GM23338 (cell line): Measurements from ENCODE around the gene ZBTB24. TPM values are rescaled to one million over a fixed set of nuclear protein-coding genes. Genes with fewer than 3 reads are reported as not detected.

Experiments used
- ATAC-seq: fragments of 200-7000 bp; cut with Tn5 transposase; 3 replicates; pipeline ENCODE4 v1.9.1; 2020
- DNase-seq: peaks from one replicate; pipeline ENCODE4 v3.0.0-alpha.2; 2015; ENCODE audit warnings: low spot score
- H2AFZ ChIP-seq: fragments of 200-600 bp; sonication (generic); 2 replicates; pipeline ENCODE4 v1.8.0; 2016; ENCODE audit warnings: antibody characterized with exemption, mild to moderate bottlenecking, moderate library complexity
- H3F3A ChIP-seq: fragments of 200-600 bp; sonication (generic); replicated peaks from 2 replicates; pipeline ENCODE4 v1.8.0; 2017; ENCODE audit warnings: antibody characterized with exemption, mixed run types, low read depth
- H3K27ac ChIP-seq: fragments of 200-600 bp; sonication (generic); 2 replicates; pipeline ENCODE4 v1.6.1; 2016; ENCODE audit warnings: low read depth
- H3K27me3 ChIP-seq: fragments of 200-600 bp; sonication (generic); 2 replicates; pipeline ENCODE4 v1.8.0; 2016; ENCODE audit warnings: mild to moderate bottlenecking, mixed run types, moderate library complexity; ENCODE audit not compliant: insufficient read depth
- H3K36me3 ChIP-seq: fragments of 200-600 bp; sonication (generic); 2 replicates; pipeline ENCODE4 v1.8.0; 2016; ENCODE audit warnings: mild to moderate bottlenecking; ENCODE audit not compliant: insufficient read depth
- H3K4me1 ChIP-seq: fragments of 200-600 bp; sonication (generic); 2 replicates; pipeline ENCODE4 v1.8.0; 2016; ENCODE audit warnings: mild to moderate bottlenecking, moderate library complexity; ENCODE audit not compliant: insufficient read depth
- H3K4me2 ChIP-seq: fragments of 200-600 bp; sonication (generic); 2 replicates; pipeline ENCODE4 v1.7.1; 2017; ENCODE audit warnings: mixed run types
- H3K4me3 ChIP-seq: fragments of 200-600 bp; sonication (generic); 2 replicates; pipeline ENCODE4 v1.6.1; 2016; ENCODE audit warnings: mixed run types
- H3K79me2 ChIP-seq: fragments of 200-600 bp; sonication (generic); replicated peaks from 2 replicates; pipeline ENCODE4 v1.8.0; 2017; ENCODE audit warnings: mild to moderate bottlenecking; ENCODE audit not compliant: insufficient read depth
- H3K9me2 ChIP-seq: fragments of 200-600 bp; sonication (generic); 2 replicates; pipeline ENCODE4 v1.8.0; 2017; ENCODE audit not compliant: insufficient read depth
- H4K20me1 ChIP-seq: fragments of 200-600 bp; sonication (generic); replicated peaks from 2 replicates; pipeline ENCODE4 v1.8.0; 2017; ENCODE audit warnings: mild to moderate bottlenecking; ENCODE audit not compliant: insufficient read depth
- H3K27ac Mint-ChIP-seq: 2 replicates; pipeline ENCODE4 v1.8.0; 2020; ENCODE audit warnings: inconsistent platforms, mild to moderate bottlenecking, moderate library complexity, mixed read lengths
- H3K27me3 Mint-ChIP-seq: 3 replicates; pipeline ENCODE4 v1.8.0; 2022; ENCODE audit warnings: low read depth, mild to moderate bottlenecking, moderate library complexity, mixed read lengths, inconsistent platforms; ENCODE audit not compliant: insufficient read depth, poor library complexity
- H3K36me3 Mint-ChIP-seq: 3 replicates; pipeline ENCODE4 v1.8.0; 2021; ENCODE audit warnings: low read depth, mild to moderate bottlenecking, inconsistent platforms, moderate library complexity, mixed read lengths
- H3K4me1 Mint-ChIP-seq: 3 replicates; pipeline ENCODE4 v1.8.0; 2020; ENCODE audit warnings: mild to moderate bottlenecking, inconsistent platforms, mixed read lengths
- H3K4me3 Mint-ChIP-seq: 3 replicates; pipeline ENCODE4 v1.8.0; 2021; ENCODE audit warnings: moderate library complexity, mild to moderate bottlenecking, inconsistent platforms, mixed read lengths
- H3K9me3 Mint-ChIP-seq: 3 replicates; pipeline ENCODE4 v1.8.0; 2020; ENCODE audit warnings: moderate library complexity, mild to moderate bottlenecking, inconsistent platforms, mixed read lengths
- CREB1 ChIP-seq: fragments of 250-450 bp; sonication (Bioruptor Pico); IDR thresholded peaks from 2 replicates; pipeline ENCODE4 v1.5.0; 2020; ENCODE audit warnings: low read depth, mild to moderate bottlenecking, moderate library complexity
- CTCF ChIP-seq, 2 experiments: fragments of 200-600 bp in 1 of 2; sonication (generic) in 1 of 2; conservative IDR thresholded peaks; 2 replicates each; pipeline versions ENCODE4 v1.5.1 to v1.6.1; 2016 to 2017; ENCODE audit warnings: antibody characterized with exemption in 2 of 2, low read depth in 2 of 2, mild to moderate bottlenecking in 2 of 2, moderate library complexity in 1 of 2
- ETS1 ChIP-seq: IDR thresholded peaks from 2 replicates; pipeline ENCODE4 v1.6.1; 2016; ENCODE audit warnings: antibody characterized with exemption
- EZH2 ChIP-seq: fragments of 200-600 bp; sonication (generic); IDR thresholded peaks from one replicate; pipeline ENCODE4 v1.8.0; 2017; ENCODE audit warnings: antibody characterized with exemption, mild to moderate bottlenecking, low read depth; ENCODE audit not compliant: unreplicated experiment
- EZH2phosphoT487 ChIP-seq: fragments of 200-600 bp; sonication (generic); IDR thresholded peaks from one replicate; pipeline ENCODE4 v1.8.1; 2018; ENCODE audit warnings: antibody characterized with exemption; ENCODE audit not compliant: unreplicated experiment
- JUNB ChIP-seq: IDR thresholded peaks from one replicate; pipeline ENCODE4 v1.6.1; 2016; ENCODE audit warnings: antibody characterized with exemption; ENCODE audit not compliant: unreplicated experiment
- NANOG ChIP-seq: IDR thresholded peaks from 2 replicates; pipeline ENCODE4 v1.6.1; 2016; ENCODE audit warnings: antibody characterized with exemption, borderline replicate concordance
- POLR2AphosphoS5 ChIP-seq: IDR thresholded peaks from 2 replicates; pipeline ENCODE4 v1.6.1; 2016; ENCODE audit warnings: antibody characterized with exemption, low read depth
- REST ChIP-seq: IDR thresholded peaks from one replicate; pipeline ENCODE4 v1.6.1; 2018; ENCODE audit warnings: antibody characterized with exemption; ENCODE audit not compliant: unreplicated experiment
- STAT1 ChIP-seq: IDR thresholded peaks from one replicate; pipeline ENCODE4 v1.6.1; 2016; ENCODE audit warnings: antibody characterized with exemption; ENCODE audit not compliant: unreplicated experiment
- ZNF114 ChIP-seq: fragments of 250-450 bp; sonication (Bioruptor Pico); IDR thresholded peaks from 2 replicates; pipeline ENCODE4 v1.5.0; 2020; ENCODE audit warnings: mild to moderate bottlenecking, moderate library complexity
- ZNF331 ChIP-seq: fragments of 250-450 bp; sonication (Bioruptor Pico); IDR thresholded peaks from 2 replicates; pipeline ENCODE4 v1.5.0; 2020; ENCODE audit warnings: low read depth, mild to moderate bottlenecking, moderate library complexity
- ZNF462 ChIP-seq: fragments of 250-450 bp; sonication (Bioruptor Pico); IDR thresholded peaks from 2 replicates; pipeline ENCODE4 v1.5.0; 2020; ENCODE audit warnings: mild to moderate bottlenecking, moderate library complexity
- polyA plus RNA-seq: library from polyadenylated mRNA; unstranded; fragments of >200 nt; fragmentation: Nextera tagmentation; extraction: Ambion mirVana; gene quantifications from 2 replicates; pipeline ENCODE4 v1.2.1, GENCODE V29; 2016
- total RNA-seq: library from RNA; depleted of rRNA; stranded (reverse); fragments of >200 nt; shearing (Covaris generic); gene quantifications from 2 replicates; pipeline ENCODE4 v1.2.3, GENCODE V29; 2014

The ZBTB24 gene
- total and polyA plus RNA-seq, 2 experiments from 2014 or later, result 7.9 to 22.0 TPM

GRCh38 chr6:109449064-109449794 lies 33.8 kb downstream of the ZBTB24 start:
- H3K36me3 Mint-ChIP-seq, result peaks cover 19% of the 10 kb centered on the region
- peaks cover 11% of the 10 kb centered on the region for H3K4me1 Mint-ChIP-seq
- no peaks in the 10 kb centered on the region for H3K9me3 Mint-ChIP-seq
- Histone ChIP-seq H3F3A (no peaks in the 10 kb centered on the region), H2AFZ (no peak overlapping the region), H3K4me2 (no peak overlapping the region), H3K27ac (no peak overlapping the region), H3K36me3 (peaks cover 3% of the 10 kb centered on the region; the same call in 1 of the 2 replicates), H3K27me3 (no peaks in the 10 kb centered on the region), H3K4me3 (no peak overlapping the region), H3K79me2 (no peaks in the 10 kb centered on the region), H3K4me1 (peaks cover 4% of the 10 kb centered on the region; the same call in 1 of the 2 replicates), H4K20me1 (peaks cover 4% of the 10 kb centered on the region), H3K9me2 (no peaks in the 10 kb centered on the region)
- no peak for ATAC-seq
- no peak overlapping the region for H3K27ac Mint-ChIP-seq
- TF ChIP-seq NANOG (no peak), STAT1 (no peak), ZNF114 (no peak), CTCF (conservative IDR thresholded peaks at IDR 0.05; ENCODE audit: low read depth in 2 of 2) (no peak), ZNF462 (CRISPR knock-in tag) (no peak), JUNB (no peak), ZNF331 (no peak), EZH2 (no peak), ETS1 (no peak), EZH2phosphoT487 (no peak), REST (no peak), CREB1 (CRISPR knock-in tag) (no peak), POLR2AphosphoS5 (no peak)
- H3K4me3 Mint-ChIP-seq, result no peak overlapping the region
- H3K27me3 Mint-ChIP-seq, result peaks cover 18% of the 10 kb centered on the region
- no peak for DNase-seq
